NT2/D1 (cell line): ENCODE measurements around the gene MCEE.

Experiments
- SUZ12 ChIP-seq: IDR thresholded peaks from 2 replicates; pipeline ENCODE4 v1.6.1; 2011; ENCODE audit not compliant: insufficient read length, insufficient read depth; ENCODE audit errors: extremely low read depth
- YY1 ChIP-seq: IDR thresholded peaks from 2 replicates; pipeline ENCODE4 v1.6.1; 2011; ENCODE audit not compliant: insufficient read length, insufficient read depth

- TF ChIP-seq SUZ12 (no peak), YY1 (no peak)
Measured at GRCh38 chr2:71154279-71154678, 24.2 kb upstream of the MCEE start.
